Measurements from ENCODE around the gene ASL. TPM values are rescaled to one million over a fixed set of nuclear protein-coding genes. Genes with fewer than 3 reads are reported as not detected.
A peak's percentile ranks its signal among the peaks of the same experiment; 100 is the strongest.
"Not testable (repeated sequence)": the region's sequence is repeated elsewhere in the genome, so short reads cannot be mapped to it uniquely, and the experiment has no call there.

The ASL gene
- total and polyA plus RNA-seq, 4 donors: 24.9 to 85.1 (median 58.4) TPM

GRCh38 chr7:66070222-66070621, 5.4 kb upstream of the ASL start:
- TF ChIP-seq, protein P1, sequence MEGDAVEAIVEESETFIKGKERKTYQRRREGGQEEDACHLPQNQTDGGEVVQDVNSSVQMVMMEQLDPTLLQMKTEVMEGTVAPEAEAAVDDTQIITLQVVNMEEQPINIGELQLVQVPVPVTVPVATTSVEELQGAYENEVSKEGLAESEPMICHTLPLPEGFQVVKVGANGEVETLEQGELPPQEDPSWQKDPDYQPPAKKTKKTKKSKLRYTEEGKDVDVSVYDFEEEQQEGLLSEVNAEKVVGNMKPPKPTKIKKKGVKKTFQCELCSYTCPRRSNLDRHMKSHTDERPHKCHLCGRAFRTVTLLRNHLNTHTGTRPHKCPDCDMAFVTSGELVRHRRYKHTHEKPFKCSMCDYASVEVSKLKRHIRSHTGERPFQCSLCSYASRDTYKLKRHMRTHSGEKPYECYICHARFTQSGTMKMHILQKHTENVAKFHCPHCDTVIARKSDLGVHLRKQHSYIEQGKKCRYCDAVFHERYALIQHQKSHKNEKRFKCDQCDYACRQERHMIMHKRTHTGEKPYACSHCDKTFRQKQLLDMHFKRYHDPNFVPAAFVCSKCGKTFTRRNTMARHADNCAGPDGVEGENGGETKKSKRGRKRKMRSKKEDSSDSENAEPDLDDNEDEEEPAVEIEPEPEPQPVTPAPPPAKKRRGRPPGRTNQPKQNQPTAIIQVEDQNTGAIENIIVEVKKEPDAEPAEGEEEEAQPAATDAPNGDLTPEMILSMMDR (IDR thresholded peaks at IDR 0.05; ENCODE audit: control extremely low read depth, extremely low read depth): no peak
- Histone ChIP-seq H3K36me3 (ENCODE audit: control insufficient read depth in 4 of 4, insufficient read depth in 4 of 4, low read length in 4 of 4) (no peaks in the 10 kb centered on the region), H3K27ac (ENCODE audit: low read depth in 1 of 2, low read length in 1 of 2) (no peak overlapping the region), H3K9ac (ENCODE audit: insufficient read depth in 1 of 2, low read length in 2 of 2) (no peak overlapping the region), H3K27me3 (ENCODE audit: control insufficient read depth in 3 of 3, insufficient read depth in 3 of 3, low read length in 2 of 3) (no peaks in the 10 kb centered on the region), H3K4me1 (ENCODE audit: control insufficient read depth in 5 of 5, insufficient read depth in 5 of 5, low read length in 5 of 5) (no peaks in the 10 kb centered on the region), H3K4me3 (no peak overlapping the region), H3K9me3 (ENCODE audit: control insufficient read depth in 4 of 4, insufficient read depth in 3 of 4, low read length in 3 of 4) (no peaks in the 10 kb centered on the region)
- DNase-seq (no peak), ATAC-seq (ENCODE audit: insufficient read depth, low FRiP score) (no peak)
- WGBS, 2 donors: 100% methylated on average over 1 of the region's 1 CpG

DNA sequence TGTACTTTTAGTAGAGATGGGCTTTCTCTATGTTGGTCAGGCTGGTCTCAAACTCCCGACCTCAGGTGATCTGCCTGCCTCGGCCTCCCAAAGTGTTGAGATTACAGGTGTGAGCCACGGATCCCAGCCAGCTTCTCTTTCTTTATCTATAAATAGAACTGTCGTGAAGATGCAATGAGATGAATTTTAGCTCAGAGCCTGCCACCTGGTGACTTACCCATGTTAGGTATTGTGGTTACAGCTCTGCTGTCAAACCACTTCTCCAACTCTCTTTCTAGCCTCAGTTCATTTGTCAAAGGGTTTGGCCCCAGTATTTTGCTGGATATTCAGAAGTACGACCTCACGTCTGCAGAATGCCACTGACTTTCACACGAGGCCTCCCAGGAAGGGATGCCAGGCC, 3.4 kb upstream of the ASL start:
- not testable (repeated sequence) for H3K9me3 ChIP-seq (ENCODE audit: control insufficient read depth in 4 of 4, insufficient read depth in 3 of 4, low read length in 3 of 4); H3K27ac ChIP-seq (ENCODE audit: low read depth in 1 of 2, low read length in 1 of 2); H3K9ac ChIP-seq (ENCODE audit: insufficient read depth in 1 of 2, low read length in 2 of 2); ATAC-seq (ENCODE audit: insufficient read depth, low FRiP score); H3K36me3 ChIP-seq (ENCODE audit: control insufficient read depth in 4 of 4, insufficient read depth in 4 of 4, low read length in 4 of 4); H3K27me3 ChIP-seq (ENCODE audit: control insufficient read depth in 3 of 3, insufficient read depth in 3 of 3, low read length in 2 of 3); H3K4me1 ChIP-seq (ENCODE audit: control insufficient read depth in 5 of 5, insufficient read depth in 5 of 5, low read length in 5 of 5); H3K4me3 ChIP-seq; DNase-seq
- 59 to 71% methylated on average over 7 of the region's 7 CpGs for WGBS, 2 donors

- Histone ChIP-seq H3K36me3 (ENCODE audit: control insufficient read depth in 4 of 4, insufficient read depth in 4 of 4, low read length in 4 of 4) (peaks cover 0 to 5% (median 0%) of the 10 kb centered on the region in 4 donors), H3K4me1 (ENCODE audit: control insufficient read depth in 5 of 5, insufficient read depth in 5 of 5, low read length in 5 of 5) (peaks cover 0 to 10% (median 0%) of the 10 kb centered on the region in 5 donors), H3K27me3 (ENCODE audit: control insufficient read depth in 3 of 3, insufficient read depth in 3 of 3, low read length in 2 of 3) (no peaks in the 10 kb centered on the region), H3K9ac (ENCODE audit: insufficient read depth in 1 of 2, low read length in 2 of 2) (peak overlapping the region in 1 of 2 donors; percentile 3), H3K27ac (ENCODE audit: low read depth in 1 of 2, low read length in 1 of 2) (peak overlapping the region in 1 of 2 donors; percentile 86), H3K9me3 (ENCODE audit: control insufficient read depth in 4 of 4, insufficient read depth in 3 of 4, low read length in 3 of 4) (no peaks in the 10 kb centered on the region), H3K4me3 (peak overlapping the region; percentile 83)
- TF ChIP-seq, protein P1 (IDR thresholded peaks at IDR 0.05; ENCODE audit: control extremely low read depth, extremely low read depth): no peak
- DNase-seq (peak in 1 of 3 donors; percentile 14), ATAC-seq (ENCODE audit: insufficient read depth, low FRiP score) (no peak)
- WGBS, 2 donors: 61 to 63% methylated on average over 11 of the region's 11 CpGs
These were observed 1.1 kb downstream of the ASL start for GRCh38 chr7:66076462-66077329.

- Histone ChIP-seq H3K27me3 (ENCODE audit: control insufficient read depth in 3 of 3, insufficient read depth in 3 of 3, low read length in 2 of 3) (no peaks in the 10 kb centered on the region), H3K36me3 (ENCODE audit: control insufficient read depth in 4 of 4, insufficient read depth in 4 of 4, low read length in 4 of 4) (peaks cover 0 to 14% (median 2%) of the 10 kb centered on the region in 4 donors), H3K4me1 (ENCODE audit: control insufficient read depth in 5 of 5, insufficient read depth in 5 of 5, low read length in 5 of 5) (peaks cover 0 to 10% (median 0%) of the 10 kb centered on the region in 5 donors), H3K9ac (ENCODE audit: insufficient read depth in 1 of 2, low read length in 2 of 2) (no peak overlapping the region), H3K27ac (ENCODE audit: low read depth in 1 of 2, low read length in 1 of 2) (no peak overlapping the region), H3K9me3 (ENCODE audit: control insufficient read depth in 4 of 4, insufficient read depth in 3 of 4, low read length in 3 of 4) (no peaks in the 10 kb centered on the region), H3K4me3 (no peak overlapping the region)
- ATAC-seq (ENCODE audit: insufficient read depth, low FRiP score) (no peak), DNase-seq (no peak)
- WGBS, 2 donors: 91 to 92% methylated on average over 5 of the region's 5 CpGs
- TF ChIP-seq, protein P1 (IDR thresholded peaks at IDR 0.05; ENCODE audit: control extremely low read depth, extremely low read depth): no peak
These were observed 2.4 kb downstream of the ASL start for GRCh38 chr7:66078067-66078466.

Data from lung (tissue), 12 donors.